GM19463 (cell line): ENCODE data around the gene MAJIN.

Source experiments
- ATAC-seq: cut with Tn5 transposase; IDR thresholded peaks from one replicate; pipeline ENCODE4 v1.9.1; 2021; ENCODE audit warnings: mild to moderate bottlenecking, moderate library complexity; ENCODE audit not compliant: unreplicated experiment

MAJIN gene

GRCh38 chr11:64894070-64894811 is 77.7 kb downstream of the MAJIN start:
- no peak for ATAC-seq

DNA sequence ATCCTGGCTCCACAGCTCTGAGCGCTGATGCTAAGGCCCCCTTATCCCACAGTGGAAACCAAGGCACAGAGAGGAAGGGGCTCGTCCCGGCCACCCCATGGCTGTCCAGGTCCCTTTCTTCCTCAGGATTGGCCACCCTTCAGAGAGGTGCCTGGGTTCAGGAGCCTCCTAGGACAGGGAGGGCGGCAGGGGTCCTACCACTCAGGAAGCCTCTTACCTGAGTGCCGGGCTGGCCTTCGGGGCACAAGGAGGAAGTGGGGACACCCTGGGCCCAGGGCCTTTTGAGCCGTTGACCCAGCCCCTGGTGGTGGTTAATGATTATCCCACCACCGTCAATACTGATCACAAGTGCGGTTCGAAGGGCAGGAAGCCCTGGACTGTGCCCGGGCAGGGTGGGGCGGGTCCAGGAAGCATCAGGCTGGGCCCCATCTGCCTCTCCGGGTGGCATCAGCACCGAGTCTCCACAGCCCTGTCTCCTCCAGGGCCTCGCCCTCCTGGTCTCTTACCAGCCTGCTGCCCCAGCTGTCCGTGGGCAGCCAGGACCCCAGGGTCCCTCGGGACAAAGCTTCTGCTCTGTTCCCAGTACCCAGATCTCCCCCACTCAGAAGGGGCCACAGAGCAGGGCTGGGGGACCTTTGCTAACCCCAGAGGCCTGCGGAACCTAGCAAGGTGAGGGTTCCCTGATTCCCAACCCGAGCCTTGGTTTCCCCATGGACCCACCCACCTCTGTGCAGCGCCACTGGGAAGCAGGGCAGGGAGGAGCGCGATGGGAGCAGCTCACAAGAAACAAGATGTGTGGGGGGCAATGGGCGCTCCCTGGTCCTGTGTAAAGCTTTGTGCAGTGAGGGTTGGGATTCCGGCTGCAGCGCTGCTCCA is 78.5 kb downstream of the MAJIN start:
- peak; percentile 73 for ATAC-seq

- no peak for ATAC-seq
These were observed 79.1 kb downstream of the MAJIN start for GRCh38 chr11:64892838-64893193.

GRCh38 chr11:64892411-64892831 is 79.5 kb downstream of the MAJIN start:
- no peak for ATAC-seq

DNA sequence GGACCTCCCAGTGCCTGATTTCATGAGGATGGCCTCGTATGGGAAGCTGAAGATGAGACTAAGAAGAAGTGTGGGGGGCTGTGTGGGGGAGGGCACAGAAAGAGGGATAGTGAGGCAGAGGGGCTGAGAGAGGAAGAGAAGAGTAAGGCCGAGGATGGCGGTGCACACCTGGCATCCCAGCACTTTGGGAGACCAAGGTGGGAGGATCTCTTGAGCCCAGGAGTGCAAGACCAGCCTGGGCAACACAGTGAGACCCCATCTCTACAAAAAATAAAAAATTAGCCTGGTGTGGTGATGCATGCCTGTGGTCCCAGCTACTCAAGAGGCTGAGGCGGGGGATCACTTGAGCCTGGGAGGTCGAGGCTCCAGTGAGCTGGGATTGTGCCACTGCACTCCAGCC is 80.0 kb downstream of the MAJIN start:
- no peak for ATAC-seq

DNA sequence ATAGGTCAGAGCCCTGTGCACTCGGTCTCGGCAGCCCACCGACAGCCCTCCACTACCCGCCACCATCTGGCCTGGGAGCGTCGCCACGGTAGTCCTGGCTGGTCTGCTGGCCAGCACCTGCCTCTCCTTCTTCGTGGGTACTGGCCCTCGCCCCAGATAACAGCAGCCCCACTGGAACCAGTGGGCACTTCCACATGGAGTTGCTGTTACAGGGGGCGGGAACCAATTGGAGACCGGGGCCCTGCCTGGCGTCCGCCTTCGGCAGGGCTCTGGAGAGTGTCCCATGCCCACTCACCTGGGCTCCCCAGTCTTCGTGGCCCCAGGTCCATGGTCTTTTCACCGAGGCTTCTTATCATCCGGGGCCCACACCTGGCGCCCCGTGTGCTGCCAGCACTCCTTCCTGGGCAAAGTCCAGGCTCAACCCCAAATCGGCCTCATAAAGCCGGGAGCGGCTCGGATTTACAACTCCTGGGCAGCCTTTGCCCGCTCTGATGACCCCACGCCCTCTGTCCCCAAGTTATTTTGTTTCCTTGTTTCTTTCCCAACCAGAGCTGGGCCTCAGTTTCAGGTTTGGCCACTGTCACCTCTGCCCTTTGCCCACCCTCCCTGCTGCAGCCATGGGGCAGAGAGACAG is 80.6 kb downstream of the MAJIN start:
- ATAC-seq: no peak

- ATAC-seq: no peak
These were observed 81.4 kb downstream of the MAJIN start for GRCh38 chr11:64890522-64890939.

DNA sequence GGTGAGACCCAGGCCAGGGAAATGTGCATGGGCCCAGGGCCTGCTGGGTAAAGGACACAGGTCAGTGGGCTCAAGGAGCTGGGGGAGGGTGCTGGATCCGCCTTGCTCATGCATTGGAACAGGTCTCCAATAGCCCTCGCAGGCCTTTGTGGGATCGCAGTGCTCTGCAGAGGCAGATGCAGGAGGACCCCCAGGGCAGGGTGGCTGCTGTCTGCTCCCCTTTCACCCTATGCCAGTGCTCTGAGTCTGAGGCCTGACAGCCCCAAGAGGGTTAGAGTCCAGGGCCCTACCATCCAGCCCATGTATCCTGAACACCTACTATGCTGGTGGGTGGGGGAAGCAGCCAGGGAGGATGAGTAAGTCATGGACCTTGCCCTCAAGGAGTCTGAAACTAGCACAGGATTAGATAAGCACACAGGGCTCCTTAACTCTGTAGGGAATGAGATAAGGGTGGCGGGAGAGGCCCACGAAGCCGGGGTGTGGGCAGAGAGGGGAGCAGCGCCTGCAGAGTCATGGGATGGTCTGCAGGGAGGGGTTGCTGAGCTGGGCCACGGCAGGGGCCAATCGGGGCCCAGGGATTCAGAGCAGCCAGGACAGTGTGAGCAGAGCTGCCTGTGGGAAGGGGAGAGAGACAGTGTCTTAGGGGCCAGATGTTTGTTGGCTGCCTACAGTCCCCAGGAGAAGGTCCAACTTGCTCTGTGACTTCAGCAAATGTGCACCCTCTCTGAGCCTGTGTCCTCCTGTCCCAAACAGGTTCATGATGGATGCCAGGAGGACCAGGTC is 83.0 kb downstream of the MAJIN start:
- ATAC-seq: no peak

GRCh38 chr11:64888406-64888728 is 83.5 kb downstream of the MAJIN start:
- ATAC-seq: no peak
